GM12878 (cell line): Measurements from ENCODE around the gene COX6A1. TPM values are rescaled to one million over a fixed set of nuclear protein-coding genes. Genes with fewer than 3 reads are reported as not detected.

Experiments used
- ATAC-seq: fragments of 200-7000 bp; cut with Tn5 transposase; 3 replicates; pipeline ENCODE4 v1.9.1; 2020; ENCODE audit warnings: mild to moderate bottlenecking, moderate library complexity
- BruUV-seq: library from RNA; stranded (reverse); fragments of 400-500 nt; replicated peaks from 2 replicates; lab custom pipeline; 2021; lab: Mats Ljungman, UMichigan
- CTCF ChIA-PET: fragments of 300-600 bp; sonication (Branson Sonifier 250); formaldehyde crosslinking; extraction: SDS; loops from one replicate; lab custom pipeline; 2021; ENCODE audit warnings: inconsistent platforms; lab: Yijun Ruan, JAX
- POLR2A ChIA-PET: fragments of 350-600 bp; formaldehyde crosslinking; extraction: SDS; loops from one replicate; lab custom pipeline; 2021; ENCODE audit warnings: inconsistent platforms; lab: Charles Lee
- RAD21 ChIA-PET: fragments of 300-600 bp; sonication (Branson Sonifier 250); formaldehyde crosslinking; loops from one replicate; lab custom pipeline; 2023; ENCODE audit warnings: antibody characterized with exemption; ENCODE audit not compliant: unreplicated experiment; lab: Charles Lee
- SMC1A ChIA-PET: fragments of 300-600 bp; sonication (Branson Sonifier 250); formaldehyde crosslinking; loops from one replicate; lab custom pipeline; 2023; ENCODE audit not compliant: unreplicated experiment, uncharacterized antibody; lab: Charles Lee
- DNase-seq: peaks from one replicate; pipeline ENCODE4 v3.0.0-alpha.2; 2011; ENCODE audit warnings: low read depth, low spot score
- FAIRE-seq: peaks from 3 replicates; lab custom pipeline; 2011; peaks lifted over from hg19 to GRCh38; lab: Jason Lieb, UNC
- H2AFZ ChIP-seq: 2 replicates; pipeline ENCODE4 v1.6.0; 2011; ENCODE audit warnings: low read depth, low read length, control low read depth; ENCODE audit not compliant: control insufficient read depth
- H3K27ac ChIP-seq: 2 replicates; pipeline ENCODE4 v1.5.1; 2011; ENCODE audit warnings: control low read depth; ENCODE audit not compliant: control insufficient read depth, insufficient read depth
- H3K27me3 ChIP-seq, 2 experiments: replicated peaks in 1 of 2; 2 replicates each; pipeline versions ENCODE4 v1.6.0 to v1.6.1; 2011; ENCODE audit warnings: low read length in 1 of 2; ENCODE audit not compliant: control insufficient read depth in 2 of 2, insufficient read depth in 2 of 2
- H3K36me3 ChIP-seq, 2 experiments: 2 replicates each; pipeline ENCODE4 v1.5.1; 2011; ENCODE audit warnings: low read length in 1 of 2; ENCODE audit not compliant: control insufficient read depth in 2 of 2, insufficient read depth in 2 of 2
- H3K4me1 ChIP-seq: 2 replicates; pipeline ENCODE4 v1.6.1; 2011; ENCODE audit warnings: mild to moderate bottlenecking, low read length, moderate library complexity, mixed read lengths; ENCODE audit not compliant: control insufficient read depth, insufficient read depth
- H3K4me2 ChIP-seq: 2 replicates; pipeline ENCODE4 v1.6.0; 2011; ENCODE audit warnings: control low read depth; ENCODE audit not compliant: control insufficient read depth, insufficient read depth
- H3K4me3 ChIP-seq: fragments of 200-600 bp; sonication (generic); 2 replicates; pipeline ENCODE4 v1.5.1; 2016
- H3K79me2 ChIP-seq: 2 replicates; pipeline ENCODE4 v1.6.0; 2011; ENCODE audit warnings: low read length; ENCODE audit not compliant: control insufficient read depth, insufficient read depth
- H3K9ac ChIP-seq: 2 replicates; pipeline ENCODE4 v1.8.0; 2011; ENCODE audit warnings: low read length, control low read depth, mixed read lengths; ENCODE audit not compliant: control insufficient read depth, insufficient read depth
- H3K9me3 ChIP-seq: replicated peaks from 3 replicates; pipeline ENCODE4 v1.5.1; 2011; ENCODE audit warnings: mild to moderate bottlenecking, low read length; ENCODE audit not compliant: control insufficient read depth, insufficient read depth
- H4K20me1 ChIP-seq: 2 replicates; pipeline ENCODE4 v1.6.0; 2011; ENCODE audit not compliant: control insufficient read depth, insufficient read depth
- BMI1 ChIP-seq: fragments of 450-650 bp; IDR thresholded peaks from 2 replicates; pipeline ENCODE4 v1.6.1; 2016; ENCODE audit warnings: mild to moderate bottlenecking, moderate library complexity, borderline replicate concordance
- EED ChIP-seq: sonication (generic); IDR thresholded peaks from 2 replicates; pipeline ENCODE4 v1.6.1; 2016; ENCODE audit warnings: antibody characterized with exemption, low read depth
- HDGF ChIP-seq: fragments of 450-650 bp; IDR thresholded peaks from 2 replicates; pipeline ENCODE4 v1.6.1; 2016; ENCODE audit warnings: antibody characterized with exemption
- KAT2A ChIP-seq: conservative IDR thresholded peaks from 2 replicates; pipeline ENCODE4 v1.6.1; 2011; ENCODE audit warnings: low read depth, low read length; ENCODE audit not compliant: control insufficient read depth
- MTA2 ChIP-seq: fragments of 450-650 bp; IDR thresholded peaks from 2 replicates; pipeline ENCODE4 v1.6.1; 2016; ENCODE audit warnings: low read depth, mild to moderate bottlenecking, moderate library complexity
- NR2F1 ChIP-seq: fragments of 450-650 bp; conservative IDR thresholded peaks from 2 replicates; pipeline ENCODE4 v1.6.1; 2017; ENCODE audit warnings: mild to moderate bottlenecking
- SUZ12 ChIP-seq: fragments of 200-600 bp; sonication (generic); IDR thresholded peaks from one replicate; pipeline ENCODE4 v1.6.1; 2018; ENCODE audit warnings: antibody characterized with exemption, mild to moderate bottlenecking; ENCODE audit not compliant: unreplicated experiment
- ZNF24 ChIP-seq: fragments of 450-650 bp; IDR thresholded peaks from 2 replicates; pipeline ENCODE4 v1.6.1; 2017; ENCODE audit warnings: antibody characterized with exemption, mild to moderate bottlenecking
- WGBS: methylation state at CpG from one replicate; pipeline ENCODE4 v1.1.6; 2016; ENCODE audit warnings: low lambda C conversion rate; ENCODE audit not compliant: insufficient replicate concordance, insufficient coverage; ENCODE audit errors: missing lambda C conversion rate; 5-methylcytosine and 5-hydroxymethylcytosine counted together
- in situ Hi-C: fragments of 300-500 bp; cut with MboI; formaldehyde crosslinking; loops from 9 replicates; pipeline ENCODE4 v1.14.3; 2018; ENCODE audit warnings: mixed read lengths
- intact Hi-C: fragments of 100-400 bp; cut with micrococcal nuclease; formaldehyde crosslinking; loops from one replicate; pipeline ENCODE4 v1.14.2; 2022; ENCODE audit not compliant: unreplicated experiment
- polyA plus RNA-seq, 11 experiments: library from polyadenylated mRNA; depleted of rRNA in 4 of 11; unstranded in 6 of 11; stranded (reverse) in 5 of 11; fragments of >200 nt; fragmentation: Nextera tagmentation in 4 of 11; fragmentation: Illumina TruSeq in 1 of 11; extraction: Ambion mirVana in 4 of 11; extraction: Trizol in 1 of 11; gene quantifications; 1 replicate in 1 of 11; 2 replicates in 10 of 11; pipeline versions ENCODE4 v1.2.1 to v1.2.3, GENCODE V29; 2011 to 2016; ENCODE audit warnings: inconsistent platforms in 2 of 11, missing spikeins in 2 of 11, low read depth in 1 of 11
- total RNA-seq, 4 experiments: library from RNA; depleted of rRNA in 3 of 4; stranded (reverse); fragments of >200 nt in 3 of 4; fragmentation: Illumina TruSeq in 1 of 4; extraction: Trizol in 1 of 4; gene quantifications; 2 replicates each; pipeline versions ENCODE4 v1.2.1 to v1.2.3, GENCODE V29; 2013 to 2021
- TF ChIP-seq, protein P1 (sequence below): IDR thresholded peaks from 2 replicates; pipeline ENCODE4 v1.6.1; 2011; ENCODE audit warnings: borderline replicate concordance, low read depth, mild to moderate bottlenecking, moderate library complexity, mixed read lengths, low read length; ENCODE audit not compliant: insufficient read depth; ENCODE audit errors: extremely low read length
- TF ChIP-seq, protein P2 (sequence below): fragments of 450-650 bp; IDR thresholded peaks from 2 replicates; pipeline ENCODE4 v1.6.1; 2017; ENCODE audit warnings: mild to moderate bottlenecking, moderate library complexity
- TF ChIP-seq, protein P3 (sequence below): IDR thresholded peaks from 2 replicates; pipeline ENCODE4 v1.6.1; 2012; ENCODE audit warnings: low read depth, low read length, improper control_type of control experiment

COX6A1 gene
- total and polyA plus RNA-seq, 10 of the 15 experiments (the other 5 are each of a cell fraction or from before 2014, with no cell fraction given), result 408 to 2,723 (median 1,019) TPM

DNA sequence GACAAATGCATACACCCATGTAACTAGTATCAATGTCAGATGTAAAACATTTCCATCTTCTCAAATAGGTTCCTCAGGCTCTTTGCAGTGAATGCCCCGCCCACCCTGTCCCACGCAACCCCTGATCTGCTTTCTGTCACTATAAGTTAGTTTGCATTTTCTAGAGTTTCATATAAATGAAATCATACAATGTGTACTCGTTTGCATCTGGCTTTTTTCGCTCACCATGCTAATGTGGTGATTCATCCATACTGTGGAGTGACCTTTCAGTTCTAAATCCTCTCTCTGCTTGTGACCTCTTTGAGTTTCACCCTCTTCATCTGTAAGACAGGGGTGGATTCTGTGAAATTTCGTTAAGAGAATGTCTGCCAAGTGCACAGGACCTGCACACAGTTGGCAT, 38.4 kb upstream of the COX6A1 start:
- Histone ChIP-seq H3K27ac (no peak overlapping the region), H3K9ac (no peak overlapping the region), H3K4me1 (0 out of 2 replicates have a peak, but pooled peaks cover 3% of the 10 kb centered on the region), H4K20me1 (no peaks in the 10 kb centered on the region), H3K79me2 (no peaks in the 10 kb centered on the region), H3K4me2 (no peak overlapping the region), H3K27me3 (no peaks in the 10 kb centered on the region; a peak in 2 of 4 replicates), H3K4me3 (no peak overlapping the region), H3K9me3 (no peaks in the 10 kb centered on the region), H3K36me3 (no peaks in the 10 kb centered on the region), H2AFZ (no peak overlapping the region)
- no TSS peak for BruUV-seq
- DNase-seq, result peak; percentile 5
- ChIA-PET SMC1A (no interaction called here), RAD21 (no interaction called here), CTCF (interaction anchor here (0.6 kb wide), 1 partner anchor 30 kb away, joined by 3 read pairs; no protein-coding TSS in a partner anchor), POLR2A (no interaction called here)
- TF ChIP-seq ZNF24, result no peak
- 0 out of 2 replicates have a peak, but pooled peaks have one; percentile 27 for TF ChIP-seq NR2F1
- TF ChIP-seq EED, result no peak
- in situ Hi-C loops (no loop called here), intact Hi-C loops (no loop called here)
- peak; percentile 61 for ATAC-seq
- WGBS, result under 1% methylated on average over 5 of the region's 5 CpGs
- FAIRE-seq, result no peak

DNA sequence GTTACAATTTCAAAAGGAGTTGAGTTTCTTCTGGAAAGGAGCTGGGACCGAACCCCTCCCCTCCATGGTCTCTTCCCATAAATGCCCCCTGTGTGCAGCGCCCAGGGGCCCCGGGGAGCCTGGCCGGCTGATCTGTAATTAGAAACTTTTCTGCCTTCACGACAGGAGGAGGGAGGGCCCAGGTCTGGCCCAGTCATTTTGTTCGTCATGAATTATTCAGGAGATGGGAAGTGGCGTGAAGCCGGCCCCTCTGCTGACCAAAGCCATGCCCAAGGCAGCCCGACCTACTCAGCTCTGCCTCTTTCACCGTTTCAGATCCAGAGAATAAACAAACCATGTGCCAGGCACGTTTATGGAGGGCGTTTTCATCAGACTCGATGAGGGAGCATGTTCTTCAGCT, 35.7 kb upstream of the COX6A1 start:
- POLR2A ChIA-PET, result interaction anchor here (0.5 kb wide), 1 partner anchor 404 kb away, joined by 4 read pairs; no protein-coding TSS in a partner anchor
- ATAC-seq, result no peak
- TF ChIP-seq SUZ12 (no peak), MTA2 (no peak), BMI1 (no peak), ZNF24 (no peak), HDGF (no peak), KAT2A (no peak)
- TF ChIP-seq, protein P1, sequence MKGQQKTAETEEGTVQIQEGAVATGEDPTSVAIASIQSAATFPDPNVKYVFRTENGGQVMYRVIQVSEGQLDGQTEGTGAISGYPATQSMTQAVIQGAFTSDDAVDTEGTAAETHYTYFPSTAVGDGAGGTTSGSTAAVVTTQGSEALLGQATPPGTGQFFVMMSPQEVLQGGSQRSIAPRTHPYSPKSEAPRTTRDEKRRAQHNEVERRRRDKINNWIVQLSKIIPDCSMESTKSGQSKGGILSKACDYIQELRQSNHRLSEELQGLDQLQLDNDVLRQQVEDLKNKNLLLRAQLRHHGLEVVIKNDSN, result no peak
- TF ChIP-seq, protein P2, sequence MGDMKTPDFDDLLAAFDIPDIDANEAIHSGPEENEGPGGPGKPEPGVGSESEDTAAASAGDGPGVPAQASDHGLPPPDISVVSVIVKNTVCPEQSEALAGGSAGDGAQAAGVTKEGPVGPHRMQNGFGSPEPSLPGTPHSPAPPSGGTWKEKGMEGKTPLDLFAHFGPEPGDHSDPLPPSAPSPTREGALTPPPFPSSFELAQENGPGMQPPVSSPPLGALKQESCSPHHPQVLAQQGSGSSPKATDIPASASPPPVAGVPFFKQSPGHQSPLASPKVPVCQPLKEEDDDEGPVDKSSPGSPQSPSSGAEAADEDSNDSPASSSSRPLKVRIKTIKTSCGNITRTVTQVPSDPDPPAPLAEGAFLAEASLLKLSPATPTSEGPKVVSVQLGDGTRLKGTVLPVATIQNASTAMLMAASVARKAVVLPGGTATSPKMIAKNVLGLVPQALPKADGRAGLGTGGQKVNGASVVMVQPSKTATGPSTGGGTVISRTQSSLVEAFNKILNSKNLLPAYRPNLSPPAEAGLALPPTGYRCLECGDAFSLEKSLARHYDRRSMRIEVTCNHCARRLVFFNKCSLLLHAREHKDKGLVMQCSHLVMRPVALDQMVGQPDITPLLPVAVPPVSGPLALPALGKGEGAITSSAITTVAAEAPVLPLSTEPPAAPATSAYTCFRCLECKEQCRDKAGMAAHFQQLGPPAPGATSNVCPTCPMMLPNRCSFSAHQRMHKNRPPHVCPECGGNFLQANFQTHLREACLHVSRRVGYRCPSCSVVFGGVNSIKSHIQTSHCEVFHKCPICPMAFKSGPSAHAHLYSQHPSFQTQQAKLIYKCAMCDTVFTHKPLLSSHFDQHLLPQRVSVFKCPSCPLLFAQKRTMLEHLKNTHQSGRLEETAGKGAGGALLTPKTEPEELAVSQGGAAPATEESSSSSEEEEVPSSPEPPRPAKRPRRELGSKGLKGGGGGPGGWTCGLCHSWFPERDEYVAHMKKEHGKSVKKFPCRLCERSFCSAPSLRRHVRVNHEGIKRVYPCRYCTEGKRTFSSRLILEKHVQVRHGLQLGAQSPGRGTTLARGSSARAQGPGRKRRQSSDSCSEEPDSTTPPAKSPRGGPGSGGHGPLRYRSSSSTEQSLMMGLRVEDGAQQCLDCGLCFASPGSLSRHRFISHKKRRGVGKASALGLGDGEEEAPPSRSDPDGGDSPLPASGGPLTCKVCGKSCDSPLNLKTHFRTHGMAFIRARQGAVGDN, result no peak
- TF ChIP-seq, protein P3, sequence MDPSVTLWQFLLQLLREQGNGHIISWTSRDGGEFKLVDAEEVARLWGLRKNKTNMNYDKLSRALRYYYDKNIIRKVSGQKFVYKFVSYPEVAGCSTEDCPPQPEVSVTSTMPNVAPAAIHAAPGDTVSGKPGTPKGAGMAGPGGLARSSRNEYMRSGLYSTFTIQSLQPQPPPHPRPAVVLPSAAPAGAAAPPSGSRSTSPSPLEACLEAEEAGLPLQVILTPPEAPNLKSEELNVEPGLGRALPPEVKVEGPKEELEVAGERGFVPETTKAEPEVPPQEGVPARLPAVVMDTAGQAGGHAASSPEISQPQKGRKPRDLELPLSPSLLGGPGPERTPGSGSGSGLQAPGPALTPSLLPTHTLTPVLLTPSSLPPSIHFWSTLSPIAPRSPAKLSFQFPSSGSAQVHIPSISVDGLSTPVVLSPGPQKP, result no peak

More for the DNA sequence above, 35.7 kb upstream of the COX6A1 start:
- ChIA-PET CTCF (interaction anchor here (0.6 kb wide), 1 partner anchor 45 kb away, joined by 3 read pairs; no protein-coding TSS in a partner anchor), SMC1A (no interaction called here), RAD21 (no interaction called here)
- no peaks in the 10 kb centered on the region for H3K79me2 ChIP-seq
- H3K9me3 ChIP-seq, result no peaks in the 10 kb centered on the region
- in situ Hi-C loops (no loop called here), intact Hi-C loops (no loop called here)
- WGBS, result 7% methylated on average over 13 of the region's 13 CpGs
- no peak overlapping the region for H3K4me2 ChIP-seq
- no peaks in the 10 kb centered on the region for H4K20me1 ChIP-seq
- 0 out of 2 replicates have a peak, but pooled peaks cover 3% of the 10 kb centered on the region for H3K4me1 ChIP-seq
- no peak overlapping the region for H3K9ac ChIP-seq
- H3K27me3 ChIP-seq, result no peaks in the 10 kb centered on the region
- DNase-seq, result no peak
- no peak for FAIRE-seq
- H3K27ac ChIP-seq, result no peak overlapping the region
- H2AFZ ChIP-seq, result no peak overlapping the region
- no peaks in the 10 kb centered on the region for H3K36me3 ChIP-seq
- BruUV-seq, result no TSS peak
- no peak overlapping the region for H3K4me3 ChIP-seq
